ENCODE measurements around the gene KRT84.

Gene KRT84, protein sequence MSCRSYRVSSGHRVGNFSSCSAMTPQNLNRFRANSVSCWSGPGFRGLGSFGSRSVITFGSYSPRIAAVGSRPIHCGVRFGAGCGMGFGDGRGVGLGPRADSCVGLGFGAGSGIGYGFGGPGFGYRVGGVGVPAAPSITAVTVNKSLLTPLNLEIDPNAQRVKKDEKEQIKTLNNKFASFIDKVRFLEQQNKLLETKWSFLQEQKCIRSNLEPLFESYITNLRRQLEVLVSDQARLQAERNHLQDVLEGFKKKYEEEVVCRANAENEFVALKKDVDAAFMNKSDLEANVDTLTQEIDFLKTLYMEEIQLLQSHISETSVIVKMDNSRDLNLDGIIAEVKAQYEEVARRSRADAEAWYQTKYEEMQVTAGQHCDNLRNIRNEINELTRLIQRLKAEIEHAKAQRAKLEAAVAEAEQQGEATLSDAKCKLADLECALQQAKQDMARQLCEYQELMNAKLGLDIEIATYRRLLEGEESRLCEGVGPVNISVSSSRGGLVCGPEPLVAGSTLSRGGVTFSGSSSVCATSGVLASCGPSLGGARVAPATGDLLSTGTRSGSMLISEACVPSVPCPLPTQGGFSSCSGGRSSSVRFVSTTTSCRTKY

DNA sequence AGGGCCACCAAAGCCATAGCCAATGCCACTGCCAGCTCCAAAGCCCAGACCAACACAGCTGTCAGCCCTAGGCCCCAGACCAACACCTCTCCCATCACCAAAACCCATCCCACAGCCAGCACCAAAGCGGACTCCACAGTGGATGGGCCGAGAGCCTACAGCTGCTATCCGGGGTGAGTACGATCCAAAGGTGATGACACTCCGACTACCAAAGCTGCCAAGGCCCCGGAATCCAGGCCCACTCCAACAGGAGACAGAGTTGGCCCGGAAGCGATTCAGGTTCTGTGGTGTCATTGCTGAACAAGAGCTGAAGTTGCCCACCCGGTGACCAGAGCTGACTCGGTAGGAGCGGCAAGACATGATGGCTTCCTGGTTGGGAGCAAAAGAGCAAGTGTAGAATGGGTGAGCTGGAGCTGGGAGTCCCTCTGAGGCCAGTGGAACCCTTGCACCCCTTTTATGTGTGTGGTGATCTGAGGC lies at the start of gene KRT84:
Gene KRT84 (minus strand): TSS at position 427 of the 477 bp plus-strand sequence. CDS start 67 bp downstream, at position 360.
- DNase-seq, result no peak

- no peak for DNase-seq
These were observed 49.5 kb upstream of the KRT84 start for GRCh38 chr12:52434760-52435530.

DNA sequence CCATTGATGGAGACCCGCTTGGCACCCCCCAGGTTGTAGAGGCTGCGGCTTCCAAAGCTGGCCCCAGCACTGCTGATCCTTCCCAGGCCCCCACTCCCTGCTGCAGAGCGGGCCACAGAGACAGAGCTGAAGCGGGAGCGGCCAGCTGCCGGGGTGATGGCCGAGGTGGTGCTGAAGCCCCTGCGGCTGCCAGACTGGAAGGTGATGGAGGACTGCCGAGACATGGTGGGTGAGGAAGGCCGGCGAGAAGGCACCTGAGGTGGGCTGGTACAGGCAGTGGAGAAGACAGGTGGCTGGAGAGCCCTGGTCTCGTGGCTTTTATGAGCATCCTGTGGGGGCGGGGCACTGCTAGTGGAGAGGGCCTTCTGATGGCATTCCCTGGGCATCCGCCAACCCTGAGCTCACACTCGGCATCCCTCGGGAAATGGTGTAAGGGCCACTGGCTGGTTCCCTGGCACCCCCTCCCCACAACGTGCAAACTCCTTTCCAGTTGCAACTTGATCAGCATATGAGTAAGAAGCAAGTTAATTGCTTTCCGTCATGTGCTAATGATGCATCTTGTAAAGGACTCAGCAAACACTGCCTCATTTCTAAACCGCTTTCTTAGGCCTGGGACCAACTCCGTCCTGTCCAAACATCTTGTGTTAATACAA lies 48.8 kb upstream of the KRT84 start, which contains the start of gene KRT75:
Gene KRT75 (minus strand): TSS at position 291 of the 653 bp plus-strand sequence. CDS start 67 bp downstream, at position 224.
- DNase-seq, result no peak

- DNase-seq, result no peak
These were observed 48.1 kb upstream of the KRT84 start for GRCh38 chr12:52433501-52434080.

GRCh38 chr12:52432559-52433207 lies 47.2 kb upstream of the KRT84 start:
- DNase-seq, result no peak

DNA sequence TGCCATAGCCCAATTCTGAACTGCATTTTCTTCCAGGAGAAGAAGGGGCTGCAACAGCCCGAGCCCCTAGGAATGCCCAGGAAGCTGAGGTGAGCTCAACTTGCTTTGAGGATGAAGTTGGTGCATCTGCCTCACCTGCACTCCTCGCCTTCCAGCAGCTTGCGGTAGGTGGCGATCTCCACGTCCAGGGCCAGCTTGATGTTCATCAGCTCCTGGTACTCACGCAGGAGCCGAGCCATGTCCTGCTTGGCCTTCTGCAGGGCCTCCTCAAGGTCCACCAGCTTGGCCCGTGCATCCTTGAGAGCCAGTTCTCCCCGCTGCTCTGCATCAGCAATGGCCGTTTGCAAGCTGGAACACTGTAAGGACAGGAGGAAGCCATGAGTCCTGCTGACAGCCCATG lies 42.7 kb upstream of the KRT84 start:
- DNase-seq, result no peak

DNA sequence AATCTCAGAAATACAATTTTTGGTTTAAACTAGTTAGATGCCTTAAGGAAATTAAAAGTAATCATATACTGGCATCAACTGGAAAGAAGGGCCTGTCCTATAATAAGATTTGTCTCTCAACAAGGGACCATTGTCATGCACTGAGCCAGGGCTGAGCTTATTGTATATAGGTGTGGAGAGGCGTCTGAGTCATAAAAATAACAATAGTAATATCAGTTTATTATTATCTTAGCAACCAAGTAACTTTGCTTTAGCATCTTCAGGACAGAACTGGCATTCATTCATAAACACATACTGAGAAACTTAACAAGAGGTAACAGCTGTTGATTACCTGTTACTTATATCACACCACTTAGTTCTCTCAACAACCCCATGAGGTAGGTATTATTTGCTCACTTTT lies 41.6 kb upstream of the KRT84 start:
- DNase-seq, result no peak

- no peak for DNase-seq
These were observed 40.6 kb upstream of the KRT84 start for GRCh38 chr12:52426034-52426433.

- no peak for DNase-seq
These were observed 40.0 kb upstream of the KRT84 start for GRCh38 chr12:52425466-52425865.

GRCh38 chr12:52423661-52424500 lies 38.4 kb upstream of the KRT84 start:
- DNase-seq, result no peak

DNA sequence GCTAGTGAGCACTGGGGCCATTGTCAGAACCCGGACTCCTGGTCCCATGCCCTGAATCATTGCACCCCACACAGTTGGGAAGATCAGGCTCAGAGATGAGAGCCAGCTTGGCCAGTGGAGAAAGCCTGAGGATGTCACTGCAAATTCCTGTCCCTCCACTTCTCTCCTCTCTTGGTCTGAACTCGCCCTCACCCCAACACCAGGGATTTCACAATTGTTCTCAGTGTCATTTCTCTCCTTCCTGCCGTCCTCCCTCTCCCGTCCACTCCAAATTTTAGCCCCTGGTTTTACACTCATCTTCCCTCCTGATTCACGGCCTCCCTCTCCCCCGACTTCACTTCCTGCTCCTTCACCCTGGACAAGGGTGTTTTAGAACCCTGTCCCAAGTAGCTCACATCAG lies 37.6 kb upstream of the KRT84 start:
- DNase-seq, result no peak

GRCh38 chr12:52419656-52420055 lies 34.2 kb upstream of the KRT84 start:
- no peak for DNase-seq

DNA sequence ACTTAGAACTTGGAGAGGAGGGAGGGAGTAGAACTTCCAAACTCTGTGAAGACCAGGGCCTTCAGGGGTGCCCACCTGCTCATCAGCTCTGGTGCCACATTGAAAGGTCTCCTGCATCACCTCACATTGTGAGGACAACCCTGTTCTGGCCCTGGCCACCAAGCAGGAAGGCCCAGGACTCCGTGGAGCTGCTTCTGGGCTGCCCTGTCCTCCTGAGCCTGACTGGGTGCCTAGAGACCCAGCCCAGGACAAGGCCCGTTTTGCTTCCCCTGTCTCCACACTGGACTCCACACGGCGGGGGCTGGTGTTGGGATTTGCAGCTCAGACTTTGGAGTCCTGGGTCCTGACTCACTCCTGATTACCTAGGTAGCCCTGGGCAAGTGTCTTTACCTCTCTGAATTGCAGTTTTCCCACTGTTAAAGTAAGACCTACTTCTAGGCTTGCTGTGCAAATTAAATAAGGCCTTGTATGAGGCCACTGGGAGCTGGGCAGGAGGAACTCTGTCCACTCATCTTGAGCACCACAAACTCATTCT lies 33.2 kb upstream of the KRT84 start:
- DNase-seq, result no peak

GRCh38 chr12:52417740-52418139 lies 32.3 kb upstream of the KRT84 start:
- no peak for DNase-seq

DNA sequence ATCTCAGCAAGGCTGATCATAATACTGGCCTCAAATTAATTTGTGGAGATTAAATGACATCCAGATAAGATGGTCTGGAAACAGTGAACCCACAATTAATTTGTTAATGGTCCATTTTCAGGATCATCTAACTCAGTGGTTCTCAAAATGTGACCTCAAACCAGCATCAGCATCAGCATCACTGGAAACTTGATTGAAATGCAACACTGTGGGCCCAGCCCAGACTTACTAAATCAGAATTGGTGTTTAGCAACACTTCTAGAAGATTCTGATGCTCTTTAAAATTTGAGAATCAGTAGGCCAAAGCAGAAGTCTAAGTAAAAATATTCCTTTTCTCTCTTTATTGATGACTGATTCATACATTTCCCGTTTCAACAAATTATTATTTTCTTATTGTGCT lies 31.3 kb upstream of the KRT84 start:
- DNase-seq, result no peak

- DNase-seq, result no peak
These were observed 30.7 kb upstream of the KRT84 start for GRCh38 chr12:52415870-52416750.

- DNase-seq, result no peak
These were observed 29.5 kb upstream of the KRT84 start for GRCh38 chr12:52414936-52415335.

DNA sequence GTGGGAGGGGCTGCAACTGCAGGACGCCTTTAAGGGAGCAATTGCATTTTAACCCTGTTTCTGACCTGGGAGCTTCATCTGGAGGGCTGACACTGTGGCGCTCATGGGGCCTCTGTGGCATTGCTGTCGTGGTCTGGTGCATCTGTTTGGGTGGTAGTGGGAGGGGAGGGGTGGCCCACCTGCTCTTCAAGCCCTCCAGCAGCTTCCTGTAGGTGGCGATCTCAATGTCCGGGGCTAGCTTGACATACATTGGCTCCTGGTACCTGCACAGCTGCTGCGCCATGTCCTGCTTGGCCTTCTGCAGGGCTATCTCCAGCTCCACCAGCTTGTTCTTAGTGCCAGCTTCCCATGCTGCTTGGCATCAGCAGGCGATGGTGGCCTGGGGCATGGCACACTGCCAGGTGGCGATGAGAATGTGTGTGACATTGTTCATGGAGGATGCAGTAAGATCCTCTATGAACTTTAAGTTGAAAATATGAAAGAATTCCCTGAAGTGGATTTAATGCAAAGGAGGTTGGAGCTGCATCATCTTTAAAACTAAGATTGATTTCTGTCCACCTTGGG lies 28.4 kb upstream of the KRT84 start:
- DNase-seq, result no peak

DNA sequence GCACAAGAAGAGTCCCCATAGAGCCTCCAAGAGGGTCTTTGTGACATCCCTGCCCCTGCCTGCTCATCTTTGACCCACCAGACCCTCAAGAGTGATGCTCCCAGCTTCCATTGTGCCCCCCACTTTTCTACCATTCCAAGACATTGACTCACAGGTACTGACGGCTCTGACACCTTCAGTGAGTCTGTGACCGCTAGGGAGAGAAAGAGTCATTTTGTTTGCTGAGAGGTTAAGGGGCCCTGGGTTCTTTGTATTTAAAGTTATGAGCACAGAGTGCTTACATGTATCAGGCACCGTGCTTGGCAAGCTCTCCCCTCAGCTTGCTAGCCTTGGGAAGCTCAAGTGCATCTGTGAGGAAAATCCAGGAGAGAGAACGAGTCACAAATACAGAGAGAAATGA lies 27.8 kb upstream of the KRT84 start:
- no peak for DNase-seq

All from 8988T (cell line).